Endothelial cell (in vitro differentiated cells): ENCODE measurements around the gene SEMA4D. TPM values are rescaled to one million over a fixed set of nuclear protein-coding genes. Genes with fewer than 3 reads are reported as not detected.

Source experiments
- DNase-seq: peaks from one replicate; pipeline ENCODE4 v3.0.0; 2021; ENCODE audit warnings: low spot score
- H3K27ac Mint-ChIP-seq: one replicate; pipeline ENCODE4 v1.8.0; 2021; ENCODE audit warnings: mixed read lengths, inconsistent platforms; ENCODE audit not compliant: unreplicated experiment
- H3K27me3 Mint-ChIP-seq: one replicate; pipeline ENCODE4 v1.8.0; 2021; ENCODE audit warnings: mild to moderate bottlenecking, moderate library complexity, mixed read lengths, inconsistent platforms; ENCODE audit not compliant: unreplicated experiment
- H3K36me3 Mint-ChIP-seq: one replicate; pipeline ENCODE4 v1.8.0; 2021; ENCODE audit warnings: mild to moderate bottlenecking, low read depth, mixed read lengths, inconsistent platforms; ENCODE audit not compliant: unreplicated experiment
- H3K4me1 Mint-ChIP-seq: one replicate; pipeline ENCODE4 v1.8.0; 2021; ENCODE audit warnings: mild to moderate bottlenecking, mixed read lengths, inconsistent platforms; ENCODE audit not compliant: unreplicated experiment
- H3K4me3 Mint-ChIP-seq: one replicate; pipeline ENCODE4 v1.8.0; 2021; ENCODE audit warnings: mild to moderate bottlenecking, mixed read lengths, inconsistent platforms; ENCODE audit not compliant: unreplicated experiment
- H3K9me3 Mint-ChIP-seq: one replicate; pipeline ENCODE4 v1.8.0; 2021; ENCODE audit warnings: mixed read lengths, inconsistent platforms; ENCODE audit not compliant: unreplicated experiment
- total RNA-seq: library from RNA; stranded (reverse); fragmentation: NEBNext Ultra II Directional; extraction: Animal tissue kit (Norgen Biotek cat#: 25700); gene quantifications from one replicate; pipeline ENCODE4 v1.2.1, GENCODE V29; 2021; ENCODE audit not compliant: unreplicated experiment
- TF ChIP-seq, protein P1 (sequence below): fragments of 200-600 bp; sonication (generic); IDR thresholded peaks from one replicate; pipeline ENCODE4 v1.5.0; 2021; ENCODE audit warnings: antibody characterized with exemption; ENCODE audit not compliant: unreplicated experiment

The SEMA4D gene
- total RNA-seq, 1 donor from 2014 or later: 14.8 TPM

DNA sequence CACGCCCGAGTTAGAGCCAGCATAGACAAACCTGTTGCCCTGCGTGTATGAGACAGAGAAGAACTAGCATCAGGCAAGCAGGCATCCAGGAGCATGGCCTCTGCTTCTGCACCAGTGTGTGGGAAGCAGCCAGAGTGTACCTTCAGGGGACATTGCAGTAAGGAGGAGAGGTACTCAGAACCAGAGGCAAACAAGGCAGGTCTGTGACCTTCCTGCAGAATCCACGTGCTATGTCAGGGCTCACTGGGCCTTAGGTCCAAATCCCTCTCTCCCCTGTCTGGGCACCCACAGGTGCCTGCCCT is 116.7 kb downstream of the SEMA4D start:
- H3K27me3 Mint-ChIP-seq: peaks cover 12% of the 10 kb centered on the region
- TF ChIP-seq, protein P1, sequence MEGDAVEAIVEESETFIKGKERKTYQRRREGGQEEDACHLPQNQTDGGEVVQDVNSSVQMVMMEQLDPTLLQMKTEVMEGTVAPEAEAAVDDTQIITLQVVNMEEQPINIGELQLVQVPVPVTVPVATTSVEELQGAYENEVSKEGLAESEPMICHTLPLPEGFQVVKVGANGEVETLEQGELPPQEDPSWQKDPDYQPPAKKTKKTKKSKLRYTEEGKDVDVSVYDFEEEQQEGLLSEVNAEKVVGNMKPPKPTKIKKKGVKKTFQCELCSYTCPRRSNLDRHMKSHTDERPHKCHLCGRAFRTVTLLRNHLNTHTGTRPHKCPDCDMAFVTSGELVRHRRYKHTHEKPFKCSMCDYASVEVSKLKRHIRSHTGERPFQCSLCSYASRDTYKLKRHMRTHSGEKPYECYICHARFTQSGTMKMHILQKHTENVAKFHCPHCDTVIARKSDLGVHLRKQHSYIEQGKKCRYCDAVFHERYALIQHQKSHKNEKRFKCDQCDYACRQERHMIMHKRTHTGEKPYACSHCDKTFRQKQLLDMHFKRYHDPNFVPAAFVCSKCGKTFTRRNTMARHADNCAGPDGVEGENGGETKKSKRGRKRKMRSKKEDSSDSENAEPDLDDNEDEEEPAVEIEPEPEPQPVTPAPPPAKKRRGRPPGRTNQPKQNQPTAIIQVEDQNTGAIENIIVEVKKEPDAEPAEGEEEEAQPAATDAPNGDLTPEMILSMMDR: no peak
- H3K27ac Mint-ChIP-seq: no peak overlapping the region
- H3K4me1 Mint-ChIP-seq: no peaks in the 10 kb centered on the region
- H3K9me3 Mint-ChIP-seq: no peaks in the 10 kb centered on the region
- H3K36me3 Mint-ChIP-seq: peaks cover 15% of the 10 kb centered on the region
- DNase-seq: no peak
- no peak overlapping the region for H3K4me3 Mint-ChIP-seq

- peaks cover 14% of the 10 kb centered on the region for H3K27me3 Mint-ChIP-seq
- no peak overlapping the region for H3K4me3 Mint-ChIP-seq
- DNase-seq: no peak
- H3K9me3 Mint-ChIP-seq: no peaks in the 10 kb centered on the region
- peaks cover 3% of the 10 kb centered on the region for H3K4me1 Mint-ChIP-seq
- peaks cover 10% of the 10 kb centered on the region for H3K36me3 Mint-ChIP-seq
- H3K27ac Mint-ChIP-seq: no peak overlapping the region
- TF ChIP-seq, protein P1: no peak
Observed at GRCh38 chr9:89380437-89381307, 117.2 kb downstream of the SEMA4D start.

- H3K27ac Mint-ChIP-seq: no peak overlapping the region
- TF ChIP-seq, protein P1: no peak
- peaks cover 10% of the 10 kb centered on the region for H3K36me3 Mint-ChIP-seq
- no peak for DNase-seq
- H3K27me3 Mint-ChIP-seq: peaks cover 14% of the 10 kb centered on the region
- no peaks in the 10 kb centered on the region for H3K9me3 Mint-ChIP-seq
- H3K4me3 Mint-ChIP-seq: no peak overlapping the region
- peaks cover 7% of the 10 kb centered on the region for H3K4me1 Mint-ChIP-seq
Observed at GRCh38 chr9:89379508-89380115, 118.3 kb downstream of the SEMA4D start.

DNA sequence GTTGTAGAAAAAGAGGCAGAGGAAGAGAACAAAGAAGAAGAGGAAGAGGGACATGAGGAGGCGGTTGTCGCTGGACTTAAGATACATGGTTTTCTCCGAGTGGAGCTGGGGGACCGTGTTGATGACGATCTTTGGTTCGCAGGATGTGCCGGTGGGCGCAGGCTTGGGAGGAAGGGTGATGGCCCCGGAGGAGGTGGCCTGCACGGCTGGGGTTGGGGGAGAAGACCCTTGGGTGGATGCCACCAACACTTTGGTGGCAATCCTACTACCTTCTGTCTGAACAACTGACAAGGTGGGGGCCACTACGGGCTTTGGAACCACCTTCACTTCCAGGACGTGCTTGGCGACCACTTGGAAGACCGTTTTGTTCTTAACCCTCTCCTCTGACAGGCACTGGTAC is 118.9 kb downstream of the SEMA4D start:
- H3K4me1 Mint-ChIP-seq: peaks cover 7% of the 10 kb centered on the region
- no peak overlapping the region for H3K4me3 Mint-ChIP-seq
- DNase-seq: no peak
- H3K27me3 Mint-ChIP-seq: peaks cover 17% of the 10 kb centered on the region
- peaks cover 7% of the 10 kb centered on the region for H3K36me3 Mint-ChIP-seq
- H3K9me3 Mint-ChIP-seq: no peaks in the 10 kb centered on the region
- H3K27ac Mint-ChIP-seq: no peak overlapping the region
- TF ChIP-seq, protein P1: no peak

GRCh38 chr9:89378541-89378940 is 119.4 kb downstream of the SEMA4D start:
- DNase-seq: no peak
- Mint-ChIP-seq H3K9me3 (no peaks in the 10 kb centered on the region), H3K36me3 (peaks cover 7% of the 10 kb centered on the region), H3K4me1 (peaks cover 7% of the 10 kb centered on the region), H3K27me3 (peaks cover 17% of the 10 kb centered on the region), H3K4me3 (peak overlapping the region; percentile 14), H3K27ac (no peak overlapping the region)
- TF ChIP-seq, protein P1: no peak
